IPS-18c (cell line): ENCODE data around the gene CHRND.

Experiments used
- H3K4me3 ChIP-seq: 2 replicates; pipeline ENCODE4 v1.7.0; 2013; ENCODE audit warnings: low read depth, mild to moderate bottlenecking, low read length, moderate library complexity; ENCODE audit not compliant: insufficient read depth
- H3K9me3 ChIP-seq: one replicate; pipeline ENCODE4 v1.6.1; 2013; ENCODE audit warnings: mild to moderate bottlenecking, low read length, moderate library complexity; ENCODE audit not compliant: control insufficient read depth, insufficient read depth

CHRND gene

DNA sequence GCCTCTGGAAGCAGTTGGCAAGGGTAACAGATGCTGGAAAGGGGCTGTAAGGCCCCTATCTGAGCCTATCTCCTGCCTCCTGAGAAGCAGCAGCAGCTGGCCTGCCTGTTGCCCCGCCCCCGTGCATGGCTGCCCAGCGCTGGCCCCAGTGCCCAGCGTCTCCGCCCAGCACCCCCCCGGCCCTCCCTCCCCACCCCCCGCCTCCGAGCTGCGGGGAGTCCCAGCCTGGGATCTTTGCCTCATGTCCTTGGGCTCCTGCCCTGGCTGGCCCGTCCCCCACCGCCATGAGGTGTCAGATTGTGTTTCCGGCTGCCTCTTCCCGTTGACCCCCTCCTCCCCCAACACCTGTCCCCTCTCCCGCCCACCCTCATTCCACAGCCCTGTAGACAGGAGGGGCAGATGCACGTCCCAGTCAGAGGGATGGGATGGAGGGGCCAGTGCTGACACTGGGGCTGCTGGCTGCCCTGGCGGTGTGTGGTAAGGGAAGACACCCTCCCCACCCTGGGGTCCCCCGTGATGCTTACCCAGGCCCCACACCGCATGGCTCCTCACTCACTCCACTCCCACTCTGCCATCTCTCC is at the start of gene CHRND:
TSS of gene CHRND (plus strand) at position 370 of the 581 bp plus-strand sequence. CDS start at position 426, 56 bp downstream.
- Histone ChIP-seq H3K4me3 (no peak within 1 kb of the TSS), H3K9me3 (no peaks in the 10 kb centered on the region)

DNA sequence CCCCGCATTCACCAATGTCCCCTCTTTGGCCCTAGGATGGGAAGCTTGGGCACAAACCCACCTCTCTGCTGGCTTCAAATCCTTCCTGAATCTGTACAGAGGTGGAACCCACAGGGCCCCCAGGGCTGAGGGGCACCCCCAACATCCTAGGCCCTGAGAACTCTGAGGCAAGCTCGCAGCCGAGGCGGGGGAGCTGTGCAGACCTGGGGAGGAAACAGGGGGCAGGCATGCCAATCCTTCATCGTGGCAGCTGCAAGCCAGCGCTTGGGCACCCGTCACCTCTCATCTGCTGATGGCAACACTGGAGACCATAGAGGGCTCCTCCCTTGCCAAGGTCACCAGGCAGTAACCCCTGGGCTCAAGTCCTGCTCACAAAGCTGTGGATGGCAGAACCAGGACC is 49.2 kb upstream of the CHRND start:
- Histone ChIP-seq H3K9me3 (no peaks in the 10 kb centered on the region), H3K4me3 (no peak overlapping the region)

DNA sequence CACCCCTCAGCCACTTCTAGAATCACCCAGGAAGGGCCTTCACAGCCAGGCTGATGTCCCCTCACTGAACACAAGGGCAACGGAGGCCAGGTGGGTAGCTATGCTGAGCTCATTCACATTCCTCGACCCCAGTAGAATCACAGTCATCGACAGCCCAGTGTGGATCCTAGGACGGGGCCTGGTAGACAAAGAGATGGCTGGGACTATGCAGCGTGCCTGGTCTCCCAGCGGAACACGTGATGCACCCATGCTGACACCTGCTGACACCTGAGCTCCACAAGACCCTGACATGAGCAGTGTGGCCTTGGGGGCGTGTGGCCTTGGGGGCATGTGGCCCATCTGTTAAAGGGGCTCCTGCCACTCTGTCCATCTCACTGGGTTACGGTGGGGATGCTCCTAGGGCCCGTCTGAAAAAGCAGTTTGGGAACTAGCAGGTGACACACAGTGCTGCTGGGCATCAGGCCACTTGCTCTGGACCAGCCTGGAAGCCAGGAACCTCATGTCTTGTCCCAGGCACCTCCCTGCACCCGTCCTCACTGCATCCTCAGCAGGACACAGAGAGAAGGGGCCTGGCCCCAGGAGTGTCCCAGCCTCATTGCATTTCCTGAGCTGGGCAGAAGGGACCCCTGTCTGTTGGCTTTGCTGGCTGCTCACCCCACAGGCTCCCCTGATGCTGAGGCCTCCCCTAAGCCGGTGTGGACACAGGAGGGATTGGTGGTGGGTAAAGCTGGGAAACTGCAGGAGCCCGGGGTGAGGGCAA is 48.0 kb upstream of the CHRND start:
- Histone ChIP-seq H3K9me3 (no peaks in the 10 kb centered on the region), H3K4me3 (no peak overlapping the region)

DNA sequence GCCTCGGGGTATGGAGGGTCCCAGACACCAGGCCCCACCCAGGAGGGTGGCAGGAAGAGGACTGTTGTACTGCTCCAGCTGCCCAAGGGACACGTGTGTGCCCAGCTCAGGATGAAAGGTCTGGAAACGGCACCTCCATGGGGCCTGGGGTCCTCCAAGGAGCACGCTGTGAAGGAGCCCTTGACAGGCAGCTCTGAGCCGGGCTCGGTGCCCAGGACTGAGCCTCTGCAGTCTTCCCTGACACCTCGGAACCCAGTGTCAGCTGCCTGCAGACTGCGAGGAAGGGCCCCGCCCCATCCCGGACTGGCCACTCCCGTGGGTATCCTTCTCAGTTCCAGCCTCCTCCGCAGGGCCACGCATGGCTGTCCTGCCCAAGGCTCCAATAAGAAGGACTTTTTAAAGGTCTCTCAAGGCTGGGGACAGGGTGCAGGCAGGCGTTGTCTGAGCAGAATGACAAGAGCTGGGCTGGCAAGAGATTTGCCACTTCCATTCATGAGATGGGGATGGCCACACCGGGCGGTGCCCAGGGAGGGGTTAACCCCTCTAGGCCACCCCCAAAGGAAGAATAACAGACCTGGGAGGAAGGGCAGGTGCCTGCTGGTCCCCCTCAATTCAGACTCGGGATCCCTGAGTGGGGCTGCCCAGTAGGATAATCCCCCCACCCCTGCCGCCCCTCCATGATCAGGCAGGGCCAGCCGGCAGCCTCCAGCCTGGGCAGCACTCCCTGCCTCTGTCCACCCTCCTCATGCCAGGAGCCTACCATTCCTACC is 47.2 kb upstream of the CHRND start:
- Histone ChIP-seq H3K9me3 (peaks cover 2% of the 10 kb centered on the region), H3K4me3 (no peak overlapping the region)

DNA sequence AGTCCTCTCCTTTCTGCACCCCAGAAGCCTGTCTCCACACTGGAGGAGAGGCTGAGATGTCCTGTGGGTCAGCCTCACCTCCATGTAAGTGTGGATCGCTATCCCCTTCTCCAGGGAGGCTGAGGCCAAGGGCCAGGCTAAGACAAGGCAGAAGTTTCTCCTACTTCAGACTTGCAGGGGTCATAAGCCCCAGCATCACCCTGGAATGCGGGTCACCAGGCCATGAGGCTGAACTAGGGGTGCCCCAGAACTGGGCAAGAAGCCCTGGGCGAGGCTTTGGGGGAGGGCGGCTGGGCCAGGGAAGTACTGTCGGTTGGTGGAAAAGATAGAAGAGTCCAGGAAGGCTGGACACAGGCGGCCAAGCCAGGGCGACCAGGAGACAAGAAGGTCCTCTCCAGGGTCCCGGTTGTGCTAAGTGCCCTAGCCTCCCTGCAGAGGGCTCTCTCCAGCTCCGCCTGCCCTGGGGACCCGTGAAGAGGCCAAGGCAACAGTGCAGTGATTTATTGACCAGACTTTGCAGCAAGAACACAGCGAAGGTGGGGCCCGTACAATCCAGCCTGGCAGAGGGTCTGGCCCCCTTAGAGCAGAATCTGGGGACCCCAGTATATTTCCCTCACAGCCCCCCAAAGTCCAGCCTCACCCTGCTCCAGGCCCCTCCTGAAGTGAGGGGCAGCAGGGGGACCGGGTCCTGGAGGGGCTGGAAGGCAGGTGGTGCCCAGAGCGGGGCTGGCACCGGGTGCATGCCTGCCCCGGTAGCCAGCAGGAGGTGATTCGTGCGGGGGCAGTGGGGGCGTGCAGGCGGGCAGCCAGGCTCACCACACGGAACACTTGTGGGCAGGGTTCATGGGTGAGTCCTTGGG is 46.4 kb upstream of the CHRND start:
- Histone ChIP-seq H3K4me3 (no peak overlapping the region), H3K9me3 (peaks cover 2% of the 10 kb centered on the region)

DNA sequence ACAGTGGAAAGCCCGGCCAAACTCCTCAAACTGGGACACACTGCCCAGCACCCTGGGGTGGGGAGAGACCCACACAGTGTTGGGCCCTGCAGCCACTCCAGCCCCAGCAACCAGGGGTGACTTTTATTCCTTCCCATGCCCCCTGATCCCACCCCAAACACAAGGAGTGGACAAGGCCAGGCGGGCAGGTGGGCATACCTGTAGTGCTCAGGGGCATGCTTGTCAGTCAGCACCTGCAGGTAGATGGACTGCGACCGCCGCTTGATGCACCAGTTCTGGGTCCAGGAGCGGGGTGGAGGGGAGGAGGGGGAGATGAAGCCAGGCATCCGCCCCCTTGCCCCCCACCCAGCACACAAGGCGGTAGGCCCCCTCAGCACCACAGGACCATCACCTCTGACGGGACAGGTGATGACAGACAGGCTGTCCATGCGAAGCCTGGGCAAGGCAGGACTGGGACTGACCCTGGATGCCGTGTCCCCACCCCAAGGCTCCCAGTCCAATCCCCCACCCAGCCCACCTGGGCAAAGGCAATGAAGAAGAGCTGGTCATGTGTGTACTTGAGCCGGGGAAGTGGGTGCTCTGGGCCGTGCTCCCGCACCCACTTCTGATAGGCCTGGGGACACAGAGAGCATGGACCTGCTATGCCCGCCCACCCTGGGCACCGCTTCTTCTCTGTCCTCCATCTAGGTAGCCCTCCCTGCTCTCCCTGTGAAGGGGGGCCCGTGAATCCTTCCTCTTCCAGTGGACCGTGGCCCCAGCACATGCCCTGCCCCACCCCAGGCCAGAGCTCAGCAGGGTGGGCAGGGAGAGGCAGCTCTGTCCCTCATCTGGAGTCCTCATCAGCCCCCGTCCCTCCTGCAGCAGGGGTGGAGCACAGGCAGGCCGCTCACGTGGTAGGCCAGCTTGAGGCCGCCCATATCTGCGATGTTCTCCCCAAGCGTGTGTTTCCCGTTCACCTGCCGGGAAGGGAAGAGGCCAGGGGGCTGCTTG is 45.5 kb upstream of the CHRND start:
- Histone ChIP-seq H3K4me3 (no peak overlapping the region), H3K9me3 (peaks cover 2% of the 10 kb centered on the region)

DNA sequence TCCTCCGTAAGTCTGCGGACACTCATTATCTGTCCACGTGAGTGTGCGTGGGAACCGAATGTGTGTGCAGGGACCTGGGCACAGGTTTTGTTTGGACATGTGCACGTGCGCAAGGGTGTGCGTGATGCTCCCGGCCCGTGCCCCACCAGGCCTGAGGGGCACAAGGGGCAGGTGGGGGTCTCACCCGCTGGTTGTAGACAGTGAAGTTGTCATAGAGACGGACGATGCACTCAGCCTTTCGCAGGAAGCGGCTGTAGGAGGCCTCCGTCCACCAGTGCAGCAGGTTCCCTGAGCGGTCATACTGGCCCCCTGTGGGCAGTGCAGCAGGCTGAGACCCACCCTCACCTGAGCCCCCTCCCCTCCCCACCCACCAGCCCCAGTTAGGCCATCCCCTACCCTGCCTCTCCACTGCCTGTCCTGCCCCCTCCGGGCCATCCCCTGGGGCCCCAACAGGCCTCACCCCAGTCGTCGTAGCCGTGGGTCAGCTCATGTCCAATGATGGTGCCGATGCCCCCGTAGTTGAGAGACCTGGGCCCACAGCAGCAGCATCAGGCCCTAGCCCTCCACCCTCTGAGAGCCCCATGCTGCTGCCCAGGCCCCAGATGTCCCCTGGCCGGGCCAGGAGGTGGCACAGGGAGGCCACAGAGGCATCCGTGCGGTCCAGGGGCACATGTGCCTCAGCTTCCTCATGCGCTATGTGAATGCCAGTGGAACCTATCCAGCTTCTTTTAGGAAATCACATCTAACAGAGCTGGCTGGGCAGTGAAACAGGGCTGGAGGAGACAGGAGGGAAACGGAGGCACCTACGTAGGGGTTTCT is 44.4 kb upstream of the CHRND start:
- Histone ChIP-seq H3K4me3 (no peak overlapping the region), H3K9me3 (peaks cover 2% of the 10 kb centered on the region)

DNA sequence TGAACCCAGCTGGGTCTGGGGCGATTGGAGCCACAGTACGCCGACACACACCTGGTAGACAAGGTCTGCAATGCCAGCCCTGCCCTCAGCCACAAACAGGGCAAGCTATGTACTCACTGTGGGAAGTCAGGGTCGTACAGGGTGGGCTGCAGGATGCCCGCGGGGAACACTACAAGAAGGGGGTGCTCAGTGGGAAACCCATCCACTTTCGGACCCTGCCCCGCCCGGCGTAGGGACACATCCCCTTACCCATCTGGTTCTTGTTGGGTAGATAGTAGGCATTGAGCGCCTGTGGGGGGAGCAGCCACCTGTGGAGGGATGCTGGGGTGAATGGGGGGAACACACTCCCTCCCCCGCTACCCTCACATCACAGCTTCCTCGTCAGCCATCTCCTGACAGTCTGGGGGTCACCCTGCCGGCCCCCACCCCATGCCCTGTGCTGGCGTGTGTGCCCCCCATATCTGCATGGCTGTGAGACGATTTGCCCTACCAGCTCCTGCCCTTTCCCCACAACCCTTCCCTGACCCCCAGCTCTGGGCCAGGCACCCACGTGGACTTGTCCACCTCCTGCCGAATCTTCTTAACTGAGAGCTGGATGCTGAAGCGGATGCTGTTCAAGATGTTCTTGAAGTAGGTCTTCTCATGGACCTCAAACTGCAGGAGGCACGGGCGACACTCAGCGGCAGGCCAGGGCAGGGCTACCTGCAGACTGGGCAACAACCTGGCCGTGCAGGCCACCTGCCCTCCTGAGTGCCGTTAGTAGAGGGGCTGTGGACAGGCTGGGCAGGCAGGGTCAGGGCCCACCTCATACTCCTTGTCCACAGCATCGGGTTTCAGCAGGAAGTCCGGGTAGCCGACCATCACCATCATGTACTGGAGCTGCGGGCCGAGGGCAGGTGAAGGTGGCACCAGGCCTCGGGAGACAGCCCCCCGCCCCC is 43.4 kb upstream of the CHRND start:
- H3K9me3 ChIP-seq = peaks cover 2% of the 10 kb centered on the region
- no peak overlapping the region for H3K4me3 ChIP-seq

DNA sequence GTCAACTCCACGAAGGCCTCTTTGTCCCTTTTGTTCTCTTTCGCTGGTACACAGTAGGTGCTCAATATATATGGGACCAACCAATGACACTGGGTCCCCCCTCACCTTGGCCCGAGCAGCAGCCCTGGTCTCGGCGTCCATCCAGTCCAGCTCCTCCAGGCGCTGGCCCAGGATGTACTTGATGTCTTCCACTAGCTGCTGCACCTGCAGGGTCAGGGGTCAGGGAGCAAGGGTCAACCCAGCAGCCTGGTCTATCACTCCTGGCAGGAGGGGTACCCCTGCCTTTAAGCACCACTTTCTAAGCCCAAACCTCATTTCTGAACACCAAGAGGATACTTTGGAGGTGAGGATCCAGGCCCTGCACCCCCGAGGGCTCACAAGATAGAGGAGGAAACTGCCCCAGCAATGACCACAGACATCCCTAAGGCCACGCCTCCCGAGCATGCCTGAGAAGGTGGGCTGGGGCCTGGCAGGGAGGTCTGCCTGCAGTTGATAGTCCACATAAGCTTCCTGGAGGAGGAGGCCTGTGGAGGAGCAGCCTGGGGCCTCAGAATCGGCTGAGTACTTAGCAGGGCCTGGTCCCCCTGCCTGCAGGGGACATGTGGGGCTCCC is 42.5 kb upstream of the CHRND start:
- Histone ChIP-seq H3K9me3 (peaks cover 2% of the 10 kb centered on the region), H3K4me3 (no peak overlapping the region)

DNA sequence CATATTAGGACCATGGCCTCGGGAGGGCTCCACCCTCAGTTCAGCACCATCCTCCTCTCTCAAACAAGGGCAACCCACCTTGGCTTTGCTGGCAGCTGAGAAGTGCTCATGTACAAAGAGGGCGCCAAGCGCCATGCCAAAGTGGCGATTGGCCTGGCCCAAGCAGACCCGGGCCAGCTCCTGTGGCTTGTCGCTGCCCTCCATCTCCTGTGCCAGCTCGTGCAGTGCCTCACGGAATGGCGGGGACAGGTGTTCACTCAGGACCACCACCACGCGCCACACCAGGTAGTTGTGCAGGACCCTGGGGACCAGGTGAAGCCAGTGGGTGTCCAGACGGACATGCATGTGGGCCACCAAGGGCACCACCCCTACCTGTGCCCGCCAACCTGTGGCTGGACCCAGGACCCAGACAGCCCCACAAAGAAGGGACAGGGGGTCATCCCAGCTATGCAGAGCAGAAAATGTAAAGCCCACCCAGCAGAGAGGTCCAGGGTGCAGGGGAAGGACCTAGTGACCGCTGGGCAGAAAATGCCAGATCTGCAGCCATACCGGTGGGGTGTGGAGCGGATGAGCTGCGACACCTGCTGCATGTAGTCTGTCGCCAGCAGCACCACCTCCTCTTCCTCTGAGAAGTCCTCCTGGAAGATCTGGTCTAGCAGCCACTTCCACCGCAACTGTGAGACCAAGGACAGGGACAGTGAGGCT is 41.9 kb upstream of the CHRND start:
- H3K4me3 ChIP-seq = no peak overlapping the region
- peaks cover 2% of the 10 kb centered on the region for H3K9me3 ChIP-seq

DNA sequence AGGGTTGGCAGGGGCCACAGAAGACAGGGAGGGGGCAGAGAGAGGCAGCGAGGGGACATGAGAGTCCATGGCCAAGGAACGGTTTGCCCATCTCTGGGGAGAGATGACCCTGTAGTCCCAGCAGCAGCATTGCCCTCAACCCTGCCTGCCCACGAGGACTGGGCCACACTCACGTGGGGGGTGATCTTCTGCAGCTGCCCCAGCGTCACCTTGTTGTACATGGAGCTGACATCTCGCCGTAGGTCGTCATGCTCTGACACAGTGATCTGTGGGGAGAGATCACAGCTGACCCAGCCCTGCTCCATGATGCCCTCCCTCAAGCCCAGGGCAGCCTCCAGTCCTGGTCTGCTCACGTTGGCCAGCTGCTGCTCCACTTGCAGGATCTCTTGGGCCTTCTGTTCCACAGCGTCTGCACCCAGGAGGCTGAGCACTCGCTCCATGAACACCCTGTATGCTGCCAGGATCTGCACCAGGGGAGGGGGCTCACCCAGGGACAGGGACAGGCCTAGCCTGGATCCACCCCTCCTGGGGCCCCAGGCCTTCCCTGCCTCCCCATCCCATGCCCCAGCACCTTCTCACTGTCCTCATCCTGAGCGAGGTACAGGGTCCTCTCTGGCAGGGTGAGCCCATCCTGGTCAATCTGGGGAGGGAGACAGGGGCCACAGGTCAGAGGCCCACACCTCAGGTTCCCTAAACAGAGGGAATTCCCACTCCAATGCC is 41.2 kb upstream of the CHRND start:
- H3K9me3 ChIP-seq = peaks cover 2% of the 10 kb centered on the region
- no peak overlapping the region for H3K4me3 ChIP-seq

DNA sequence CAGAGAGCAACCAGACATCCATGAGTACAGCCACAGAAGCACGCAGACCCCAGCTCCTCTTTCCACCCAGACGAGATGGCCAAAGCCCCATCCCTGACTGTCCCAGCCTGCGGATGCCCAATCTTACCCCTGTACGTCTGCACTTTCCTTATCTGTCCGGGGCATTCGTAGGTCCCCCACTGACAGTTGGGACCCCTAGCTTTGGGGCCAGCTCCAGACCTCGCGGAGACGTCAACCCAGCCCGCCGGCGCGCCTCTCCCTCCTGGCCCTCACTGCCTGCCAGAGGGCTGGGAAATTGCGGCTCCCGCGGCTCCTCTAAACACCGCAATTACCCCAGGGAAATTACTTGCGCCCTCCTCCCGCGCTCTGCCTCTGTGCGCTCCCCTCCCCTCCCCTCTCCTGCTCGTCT is 40.6 kb upstream of the CHRND start:
- H3K4me3 ChIP-seq = peak overlapping the region; percentile 40; the same call in 1 of the 2 replicates
- peaks cover 2% of the 10 kb centered on the region for H3K9me3 ChIP-seq
